Subcutaneous adipose tissue (tissue), 4 donors: ENCODE measurements around the gene UBL7. TPM values are rescaled to one million over a fixed set of nuclear protein-coding genes. Genes with fewer than 3 reads are reported as not detected.

Experiments
- total RNA-seq, 4 donors: library from RNA; depleted of rRNA; stranded (reverse); fragments of >200 nt; gene quantifications; one replicate each; pipeline ENCODE4 v1.1.0, GENCODE V29; 2016
- TF ChIP-seq, protein P1 (sequence below): fragments of 450-650 bp; IDR thresholded peaks from one replicate; pipeline ENCODE4 v1.5.1; 2016; ENCODE audit warnings: low read depth, mild to moderate bottlenecking, control low read depth, antibody characterized with exemption, moderate library complexity

The UBL7 gene
- total RNA-seq, 4 donors from 2014 or later = 31.1 to 38.4 (median 38.2) TPM

DNA sequence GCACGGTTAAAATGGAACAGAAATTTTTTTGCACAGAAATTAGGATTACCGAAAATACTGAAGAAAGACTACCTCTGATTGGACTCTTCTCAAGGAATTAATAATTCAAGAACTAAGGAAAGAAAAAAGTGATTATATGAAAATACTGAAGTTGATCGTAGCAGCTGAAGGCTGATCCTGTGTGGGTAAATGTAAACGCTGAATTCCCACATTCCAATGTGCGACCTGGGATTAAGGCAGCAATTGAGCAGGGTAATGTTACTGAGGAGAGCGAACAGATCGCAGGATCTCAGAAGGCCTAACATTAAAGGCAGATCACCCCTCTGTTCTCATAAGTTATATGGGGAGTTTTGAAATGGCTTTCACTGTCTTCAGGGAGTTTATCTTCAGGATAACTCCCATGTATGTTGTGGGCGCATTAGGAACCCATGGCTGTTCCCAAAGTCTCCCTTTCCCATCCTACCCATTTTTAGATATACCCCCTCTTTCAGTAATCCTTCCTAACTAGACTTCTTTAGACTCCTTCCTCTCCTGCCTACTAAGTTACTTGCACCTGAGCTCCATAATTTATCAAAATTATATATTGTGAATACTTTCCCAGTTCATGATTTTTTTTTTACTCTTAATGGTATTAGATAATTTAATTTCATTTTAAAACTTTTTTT, 1.0 kb upstream of the UBL7 start:
- TF ChIP-seq, protein P1, sequence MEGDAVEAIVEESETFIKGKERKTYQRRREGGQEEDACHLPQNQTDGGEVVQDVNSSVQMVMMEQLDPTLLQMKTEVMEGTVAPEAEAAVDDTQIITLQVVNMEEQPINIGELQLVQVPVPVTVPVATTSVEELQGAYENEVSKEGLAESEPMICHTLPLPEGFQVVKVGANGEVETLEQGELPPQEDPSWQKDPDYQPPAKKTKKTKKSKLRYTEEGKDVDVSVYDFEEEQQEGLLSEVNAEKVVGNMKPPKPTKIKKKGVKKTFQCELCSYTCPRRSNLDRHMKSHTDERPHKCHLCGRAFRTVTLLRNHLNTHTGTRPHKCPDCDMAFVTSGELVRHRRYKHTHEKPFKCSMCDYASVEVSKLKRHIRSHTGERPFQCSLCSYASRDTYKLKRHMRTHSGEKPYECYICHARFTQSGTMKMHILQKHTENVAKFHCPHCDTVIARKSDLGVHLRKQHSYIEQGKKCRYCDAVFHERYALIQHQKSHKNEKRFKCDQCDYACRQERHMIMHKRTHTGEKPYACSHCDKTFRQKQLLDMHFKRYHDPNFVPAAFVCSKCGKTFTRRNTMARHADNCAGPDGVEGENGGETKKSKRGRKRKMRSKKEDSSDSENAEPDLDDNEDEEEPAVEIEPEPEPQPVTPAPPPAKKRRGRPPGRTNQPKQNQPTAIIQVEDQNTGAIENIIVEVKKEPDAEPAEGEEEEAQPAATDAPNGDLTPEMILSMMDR = no peak

DNA sequence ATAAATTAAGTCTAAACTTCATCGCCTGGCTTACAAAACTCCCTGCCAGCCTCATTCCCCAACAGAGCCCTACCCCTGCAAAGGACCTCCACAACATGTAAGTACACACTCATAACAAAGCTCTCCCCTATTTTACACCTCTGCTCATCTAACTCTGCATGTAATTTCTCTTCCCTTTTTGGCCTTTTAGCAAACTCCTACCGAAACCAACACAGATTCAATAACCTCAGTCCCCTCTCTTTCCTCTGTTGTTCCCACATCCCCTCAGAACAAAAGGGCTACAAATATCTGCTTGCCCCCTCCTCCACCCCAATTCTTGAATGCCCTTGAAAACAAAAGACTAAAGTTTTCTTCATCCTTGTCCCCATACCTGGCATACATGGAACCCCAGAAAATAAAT, 662 bp downstream of the UBL7 start:
- TF ChIP-seq, protein P1 = no peak

DNA sequence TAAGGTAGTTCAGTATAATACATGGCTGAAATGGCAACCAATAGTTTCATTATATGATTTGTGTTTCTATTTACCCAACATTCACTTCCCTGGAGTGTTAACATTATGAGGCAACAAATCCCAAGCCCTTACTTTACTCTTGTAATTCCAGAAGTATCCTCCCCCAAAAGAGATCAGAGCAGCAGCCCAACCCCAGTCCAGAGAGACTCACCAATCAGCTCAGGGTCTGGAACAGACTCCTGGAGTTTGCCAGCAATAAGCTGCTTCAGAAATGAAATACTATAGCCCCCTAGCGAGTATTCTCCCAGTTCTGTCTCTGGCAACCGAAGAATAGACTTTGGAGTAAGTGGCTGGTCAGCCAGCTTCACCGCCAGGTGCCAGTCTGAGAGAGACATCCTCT, 2.5 kb downstream of the UBL7 start:
- TF ChIP-seq, protein P1 = no peak

DNA sequence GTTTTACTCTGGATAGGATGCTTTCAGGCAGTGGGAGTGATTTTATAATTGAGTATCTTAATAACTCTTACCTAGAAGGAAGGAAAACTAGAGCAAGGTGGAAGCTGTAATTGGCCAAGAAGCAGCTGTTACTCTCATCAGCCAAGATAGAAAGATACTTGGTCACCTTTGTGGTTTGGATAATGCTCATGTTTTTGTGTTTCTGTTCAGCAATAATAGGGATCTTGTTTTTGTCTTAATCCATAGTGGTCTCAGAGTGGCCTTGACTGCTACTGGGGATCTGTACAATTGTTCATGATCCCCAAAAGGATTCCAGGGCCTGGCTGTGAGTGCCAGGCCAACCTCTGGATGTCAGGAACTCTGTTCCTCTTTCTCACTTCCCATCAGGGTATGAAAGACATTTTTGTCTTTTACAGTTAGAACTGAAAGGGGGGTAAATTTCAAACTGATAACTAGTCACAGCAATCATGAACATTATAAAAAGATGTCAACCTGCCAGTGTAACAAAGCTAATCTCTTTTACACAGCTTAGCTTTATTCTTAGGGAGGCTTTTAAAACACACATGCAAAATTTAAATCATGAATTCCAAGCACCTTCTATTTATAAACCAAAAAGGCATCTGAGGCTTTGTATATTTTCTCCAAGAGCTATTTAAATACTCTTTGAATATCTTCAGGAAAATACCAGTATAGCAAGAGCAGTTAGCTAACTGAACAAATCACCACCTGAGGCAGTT, 6.0 kb downstream of the UBL7 start:
- TF ChIP-seq, protein P1 = no peak

DNA sequence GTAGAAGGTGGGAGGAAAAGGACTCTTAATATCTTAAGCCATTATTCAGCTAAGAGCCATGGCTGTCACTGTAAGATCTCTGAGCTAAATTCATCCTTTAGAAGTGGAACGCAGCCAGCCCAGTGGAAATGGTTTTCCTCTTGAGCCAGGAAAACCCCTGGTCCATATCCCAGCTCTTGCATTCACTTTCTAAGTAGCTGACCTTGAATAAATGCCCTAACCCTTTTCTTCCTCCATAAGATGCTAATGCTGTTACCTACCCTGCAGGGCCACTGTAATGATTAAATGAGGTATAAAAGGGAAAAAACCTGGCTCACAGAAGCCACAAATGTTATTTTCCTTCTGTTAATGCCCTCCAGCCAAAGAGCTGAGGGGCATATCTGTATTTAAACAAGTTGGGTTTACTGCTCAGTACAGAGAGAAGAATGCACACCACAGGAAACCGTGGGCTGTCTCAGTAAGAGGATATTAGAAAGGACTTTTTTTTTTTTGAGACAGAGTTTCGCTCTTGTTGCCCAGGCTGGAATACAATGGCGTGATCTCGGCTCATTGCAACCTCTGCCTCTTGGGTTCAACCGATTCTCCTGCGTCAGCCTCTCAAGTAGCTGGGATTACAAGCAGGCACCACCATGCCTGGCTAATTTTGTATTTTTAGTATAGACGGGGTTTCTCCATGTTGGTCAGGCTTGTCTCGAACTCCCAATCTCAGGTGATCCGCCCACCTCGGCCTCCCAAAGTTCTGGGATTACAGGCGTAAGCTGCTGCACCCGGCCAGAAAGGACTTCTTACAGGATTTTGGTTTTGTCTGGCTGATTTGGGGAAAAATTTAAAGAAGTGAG, 6.8 kb downstream of the UBL7 start:
- TF ChIP-seq, protein P1 = no peak

DNA sequence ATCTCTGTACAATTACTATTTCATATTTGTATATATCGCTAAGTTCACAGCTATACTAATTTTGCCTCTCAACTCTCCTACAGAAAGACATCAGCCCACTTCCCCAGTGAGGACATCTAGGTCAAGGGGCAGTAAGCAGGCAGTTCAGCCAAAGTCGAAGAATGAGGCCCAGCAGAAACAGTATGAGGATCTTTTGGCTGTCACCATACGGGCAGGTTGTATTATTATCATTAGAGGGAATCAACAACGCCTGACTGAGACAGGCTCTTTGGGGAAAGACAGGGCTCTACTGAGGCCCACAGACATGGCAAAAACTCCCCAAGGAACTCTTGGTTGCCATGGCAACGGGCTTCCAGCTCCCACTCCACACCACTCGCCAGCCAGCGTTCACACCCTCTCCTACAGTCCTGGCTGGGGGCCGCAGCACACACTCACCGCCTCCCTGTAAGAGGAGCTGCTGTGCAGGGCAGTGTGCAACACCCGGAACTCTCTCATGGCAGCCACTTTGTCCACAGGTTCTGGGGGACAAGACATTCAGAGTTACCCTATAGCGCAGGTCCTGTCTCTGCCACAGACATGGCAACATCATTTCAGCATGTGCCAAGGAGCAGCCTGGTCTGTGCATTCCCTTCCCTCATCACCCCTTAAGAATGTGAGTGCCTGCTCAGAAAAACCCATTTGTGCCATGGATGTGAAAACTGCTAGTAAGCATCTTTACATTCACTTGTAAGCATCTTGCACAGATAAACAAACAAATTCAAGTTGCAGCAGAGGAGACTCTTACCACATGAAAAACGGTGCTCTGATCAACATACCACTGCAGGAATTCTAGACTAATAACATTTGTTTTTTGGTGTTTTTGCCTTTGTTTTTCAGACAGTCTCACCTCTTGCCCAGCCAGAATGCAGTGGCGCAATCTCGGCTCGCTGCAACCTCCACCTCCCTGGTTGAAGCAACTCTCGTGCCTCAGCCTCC, 8.8 kb downstream of the UBL7 start:
- TF ChIP-seq, protein P1 = no peak
